Measurements from ENCODE around the gene UNKL. TPM values are rescaled to one million over a fixed set of nuclear protein-coding genes. Genes with fewer than 3 reads are reported as not detected.

Gene UNKL
- total RNA-seq, 2 donors from 2014 or later, result 11.2 to 21.4 TPM

DNA sequence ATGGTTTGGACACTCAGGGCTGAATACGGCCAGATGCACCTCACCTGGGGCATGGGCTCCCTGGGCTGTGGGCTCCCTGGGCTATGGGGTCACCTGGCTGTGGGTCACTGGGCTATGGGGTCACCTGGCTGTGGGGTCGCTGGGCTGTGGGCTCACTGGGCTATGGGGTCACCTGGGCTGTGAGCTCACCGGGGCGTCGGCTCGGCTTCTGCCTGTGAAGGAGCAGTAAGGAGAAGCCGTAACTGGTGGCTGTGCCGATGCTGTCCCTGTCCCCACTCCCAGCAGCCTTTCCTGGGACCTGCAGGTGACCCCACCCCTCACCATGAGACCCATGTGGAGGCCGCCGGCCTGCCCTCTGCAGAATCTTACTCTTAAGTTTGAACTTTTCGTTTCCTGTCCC lies 14.5 kb upstream of the UNKL start:
- no peak overlapping the region for H3K27ac ChIP-seq
- no peaks in the 10 kb centered on the region for H3K9me3 ChIP-seq
- TF ChIP-seq POLR2A (IDR thresholded peaks at IDR 0.05), result no peak
- TF ChIP-seq, protein P1, sequence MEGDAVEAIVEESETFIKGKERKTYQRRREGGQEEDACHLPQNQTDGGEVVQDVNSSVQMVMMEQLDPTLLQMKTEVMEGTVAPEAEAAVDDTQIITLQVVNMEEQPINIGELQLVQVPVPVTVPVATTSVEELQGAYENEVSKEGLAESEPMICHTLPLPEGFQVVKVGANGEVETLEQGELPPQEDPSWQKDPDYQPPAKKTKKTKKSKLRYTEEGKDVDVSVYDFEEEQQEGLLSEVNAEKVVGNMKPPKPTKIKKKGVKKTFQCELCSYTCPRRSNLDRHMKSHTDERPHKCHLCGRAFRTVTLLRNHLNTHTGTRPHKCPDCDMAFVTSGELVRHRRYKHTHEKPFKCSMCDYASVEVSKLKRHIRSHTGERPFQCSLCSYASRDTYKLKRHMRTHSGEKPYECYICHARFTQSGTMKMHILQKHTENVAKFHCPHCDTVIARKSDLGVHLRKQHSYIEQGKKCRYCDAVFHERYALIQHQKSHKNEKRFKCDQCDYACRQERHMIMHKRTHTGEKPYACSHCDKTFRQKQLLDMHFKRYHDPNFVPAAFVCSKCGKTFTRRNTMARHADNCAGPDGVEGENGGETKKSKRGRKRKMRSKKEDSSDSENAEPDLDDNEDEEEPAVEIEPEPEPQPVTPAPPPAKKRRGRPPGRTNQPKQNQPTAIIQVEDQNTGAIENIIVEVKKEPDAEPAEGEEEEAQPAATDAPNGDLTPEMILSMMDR (IDR thresholded peaks at IDR 0.05), result no peak
- H3K4me1 ChIP-seq, result peaks cover 10% of the 10 kb centered on the region
- ATAC-seq (no peak), DNase-seq (no peak)
- H3K27me3 ChIP-seq, result no peaks in the 10 kb centered on the region
- H3K4me3 ChIP-seq, result no peak overlapping the region
- intact Hi-C loops (cut with DNase I), result no loop called here
- 68 to 81% methylated on average over 3 to 11 of the region's 11 CpGs for WGBS, 2 donors
- H3K36me3 ChIP-seq (replicated peaks in 1 of 2; ENCODE audit: insufficient read depth in 1 of 2, low read depth in 2 of 2), result no peaks in the 10 kb centered on the region

- 41 to 70% methylated on average over 4 to 12 of the region's 21 CpGs for WGBS, 2 donors
- TF ChIP-seq POLR2A (IDR thresholded peaks at IDR 0.05), result no peak
- TF ChIP-seq, protein P1 (IDR thresholded peaks at IDR 0.05), result no peak
- Histone ChIP-seq H3K4me3 (no peak overlapping the region), H3K36me3 (replicated peaks in 1 of 2; ENCODE audit: insufficient read depth in 1 of 2, low read depth in 2 of 2) (no peaks in the 10 kb centered on the region), H3K9me3 (no peaks in the 10 kb centered on the region), H3K27ac (no peak overlapping the region), H3K4me1 (peaks cover 10% of the 10 kb centered on the region), H3K27me3 (no peaks in the 10 kb centered on the region)
- intact Hi-C loops (cut with DNase I), result no loop called here
- no peak for DNase-seq
- ATAC-seq, result no peak
Measured at GRCh38 chr16:1428511-1428910, 14.0 kb upstream of the UNKL start.

DNA sequence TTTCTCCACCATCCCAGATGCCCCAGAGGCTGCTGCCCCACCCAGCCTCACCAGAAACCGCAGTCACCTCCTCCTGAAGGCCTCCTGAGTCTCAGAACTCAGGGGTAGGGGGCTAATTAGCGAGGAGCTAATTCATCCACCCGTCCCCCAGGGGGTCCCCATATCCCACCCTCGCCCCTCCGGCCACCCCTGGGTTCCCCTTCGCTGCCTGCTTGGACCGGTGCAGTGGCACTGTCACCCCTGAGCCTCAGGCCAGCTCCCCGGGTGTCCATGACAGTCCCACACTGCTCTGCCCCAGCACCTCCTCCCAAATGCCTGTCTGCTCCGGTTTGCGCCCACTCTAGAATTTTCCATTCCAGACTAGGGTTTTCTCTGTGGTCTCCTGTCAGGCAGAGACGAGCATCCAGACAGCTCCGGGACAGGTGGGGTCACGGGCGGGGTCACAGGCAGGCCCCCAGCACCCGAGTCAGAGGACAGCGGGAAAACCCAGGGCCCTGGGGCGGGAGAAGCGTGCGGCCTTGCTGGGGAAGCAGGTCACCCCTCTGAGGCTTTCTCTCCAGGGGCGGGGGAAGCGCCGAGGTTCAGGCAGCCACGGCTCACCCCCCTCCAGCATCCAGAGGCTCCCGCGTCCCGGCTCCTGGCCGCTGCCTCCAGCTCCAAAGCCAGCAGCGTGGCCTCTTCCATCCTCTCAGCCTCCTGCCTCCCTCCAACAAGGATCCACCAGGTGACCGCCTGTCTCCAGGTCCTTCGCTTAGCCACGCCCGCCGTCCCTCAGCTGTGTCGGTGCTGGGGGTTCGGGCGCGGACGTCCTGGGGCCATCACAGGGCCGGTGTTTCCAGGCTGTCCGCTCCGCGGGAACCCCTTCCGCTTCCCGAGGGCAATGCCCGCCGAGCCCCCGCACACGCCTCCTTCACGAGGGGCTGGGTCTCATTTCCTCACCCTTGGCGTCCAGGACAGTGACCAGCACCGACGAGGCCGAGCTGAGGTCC lies 13.3 kb upstream of the UNKL start:
- Histone ChIP-seq H3K36me3 (replicated peaks in 1 of 2; ENCODE audit: insufficient read depth in 1 of 2, low read depth in 2 of 2) (no peaks in the 10 kb centered on the region), H3K9me3 (no peaks in the 10 kb centered on the region), H3K27me3 (no peaks in the 10 kb centered on the region), H3K4me3 (no peak overlapping the region), H3K27ac (no peak overlapping the region), H3K4me1 (peaks cover 10% of the 10 kb centered on the region)
- intact Hi-C loops (cut with DNase I), result no loop called here
- no peak for ATAC-seq
- no peak for DNase-seq
- TF ChIP-seq, protein P1 (IDR thresholded peaks at IDR 0.05), result no peak
- TF ChIP-seq POLR2A (IDR thresholded peaks at IDR 0.05), result no peak
- 79 to 89% methylated on average over 39 to 48 of the region's 53 CpGs for WGBS, 2 donors

DNA sequence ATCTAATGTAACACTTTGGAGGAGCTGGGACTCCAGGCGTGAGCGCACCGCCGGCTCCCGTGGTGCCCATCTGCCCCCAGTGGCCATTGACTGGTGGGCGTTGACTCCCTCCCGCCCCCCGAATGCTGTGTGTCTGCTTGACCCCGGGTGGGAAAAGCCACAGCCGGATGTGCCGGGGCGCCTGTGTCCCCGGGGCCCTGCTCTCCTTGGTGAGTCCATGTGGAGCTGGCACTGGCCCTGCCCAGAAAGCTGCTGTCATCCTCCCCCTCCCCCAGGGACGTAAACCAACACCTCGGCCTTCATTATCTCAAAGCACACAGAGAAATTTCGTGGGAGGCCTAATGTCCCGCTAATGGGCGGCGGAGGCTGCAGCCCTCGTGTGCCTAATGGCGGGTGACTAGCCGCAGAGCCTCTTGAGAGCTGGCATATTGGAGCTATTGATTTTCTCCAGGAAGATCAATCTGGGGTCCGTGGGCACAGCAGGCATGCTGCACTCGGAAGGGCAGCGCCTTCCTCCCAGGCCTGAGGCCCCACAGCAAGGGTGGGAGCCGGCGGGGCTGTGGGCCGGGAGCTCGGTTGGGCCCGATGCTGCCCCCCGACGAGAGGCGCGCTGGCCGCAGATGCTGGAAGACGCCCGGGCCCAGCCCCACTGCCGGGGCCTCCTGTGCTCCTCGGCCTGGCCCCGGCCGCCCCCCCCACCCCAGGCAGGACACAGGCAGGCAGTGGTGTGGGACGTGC lies 12.4 kb upstream of the UNKL start:
- H3K9me3 ChIP-seq, result no peaks in the 10 kb centered on the region
- DNase-seq, result no peak
- intact Hi-C loops (cut with DNase I), result no loop called here
- no peak for TF ChIP-seq POLR2A (IDR thresholded peaks at IDR 0.05)
- TF ChIP-seq, protein P1 (IDR thresholded peaks at IDR 0.05), result no peak
- no peaks in the 10 kb centered on the region for H3K27me3 ChIP-seq
- H3K4me3 ChIP-seq, result no peak overlapping the region
- ATAC-seq, result no peak
- peaks cover 14% of the 10 kb centered on the region for H3K4me1 ChIP-seq
- no peaks in the 10 kb centered on the region for H3K36me3 ChIP-seq (replicated peaks in 1 of 2; ENCODE audit: insufficient read depth in 1 of 2, low read depth in 2 of 2)
- H3K27ac ChIP-seq, result no peak overlapping the region
- WGBS, 2 donors, result 68 to 70% methylated on average over 13 to 42 of the region's 42 CpGs
